Measurements from ENCODE around the gene KRTAP4-9. TPM values are rescaled to one million over a fixed set of nuclear protein-coding genes. Genes with fewer than 3 reads are reported as not detected.
"Not testable (repeated sequence)": the region's sequence is repeated elsewhere in the genome, so short reads cannot be mapped to it uniquely, and the experiment has no call there.

KRTAP4-9 gene
- total and polyA plus RNA-seq, 4 donors, result not detected

GRCh38 chr17:41121742-41122141 lies 16.6 kb downstream of the KRTAP4-9 start:
- Histone ChIP-seq H3K27ac (ENCODE audit: low read depth in 1 of 2, low read length in 1 of 2) (no peak overlapping the region), H3K4me1 (ENCODE audit: control insufficient read depth in 5 of 5, insufficient read depth in 5 of 5, low read length in 5 of 5) (no peaks in the 10 kb centered on the region), H3K9me3 (ENCODE audit: control insufficient read depth in 4 of 4, insufficient read depth in 3 of 4, low read length in 3 of 4) (peaks cover 0 to 3% (median 0%) of the 10 kb centered on the region in 4 donors), H3K27me3 (ENCODE audit: control insufficient read depth in 3 of 3, insufficient read depth in 3 of 3, low read length in 2 of 3) (no peaks in the 10 kb centered on the region), H3K9ac (ENCODE audit: insufficient read depth in 1 of 2, low read length in 2 of 2) (no peak overlapping the region), H3K4me3 (no peak overlapping the region), H3K36me3 (ENCODE audit: control insufficient read depth in 4 of 4, insufficient read depth in 4 of 4, low read length in 4 of 4) (no peaks in the 10 kb centered on the region)
- DNase-seq (no peak), ATAC-seq (ENCODE audit: insufficient read depth, low FRiP score) (no peak)
- no peak for TF ChIP-seq CTCF (IDR thresholded peaks at IDR 0.05; ENCODE audit: control extremely low read depth, extremely low read depth)
- 92 to 98% methylated on average over 2 of the region's 2 CpGs for whole genome bisulfite sequencing, 2 donors

GRCh38 chr17:41123292-41123990 lies 18.3 kb downstream of the KRTAP4-9 start:
- DNase-seq, result not testable (repeated sequence)

DNA sequence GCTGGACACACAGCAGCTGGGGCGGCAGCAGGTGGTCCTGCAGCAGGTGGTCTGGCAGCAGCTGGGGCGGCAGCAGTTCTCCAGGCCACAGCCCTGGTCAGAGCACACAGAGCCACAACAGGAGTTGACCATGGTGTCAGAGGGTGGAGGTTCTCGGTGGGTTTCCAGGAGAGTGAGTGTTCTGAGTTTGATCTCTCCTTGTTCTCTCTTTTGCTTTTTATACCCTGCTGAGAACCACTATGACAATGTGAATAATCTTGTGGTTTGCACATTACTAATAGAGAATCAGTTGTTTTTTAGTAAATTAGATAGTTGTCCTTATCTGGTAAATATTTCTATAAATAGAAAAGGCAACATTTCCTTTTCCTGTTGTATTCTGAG lies 18.8 kb downstream of the KRTAP4-9 start, which contains the start of gene KRTAP4-12:
Gene KRTAP4-12 (minus strand): TSS at position 192 of the 381 bp plus-strand sequence. CDS start 60 bp downstream, at position 132.
- not testable (repeated sequence) for H3K27ac ChIP-seq (ENCODE audit: low read depth in 1 of 2, low read length in 1 of 2); DNase-seq; ATAC-seq (ENCODE audit: insufficient read depth, low FRiP score); H3K9me3 ChIP-seq (ENCODE audit: control insufficient read depth in 4 of 4, insufficient read depth in 3 of 4, low read length in 3 of 4); H3K36me3 ChIP-seq (ENCODE audit: control insufficient read depth in 4 of 4, insufficient read depth in 4 of 4, low read length in 4 of 4); H3K4me1 ChIP-seq (ENCODE audit: control insufficient read depth in 5 of 5, insufficient read depth in 5 of 5, low read length in 5 of 5); H3K9ac ChIP-seq (ENCODE audit: insufficient read depth in 1 of 2, low read length in 2 of 2); H3K4me3 ChIP-seq; H3K27me3 ChIP-seq (ENCODE audit: control insufficient read depth in 3 of 3, insufficient read depth in 3 of 3, low read length in 2 of 3)
- 81% methylated on average over 3 of the region's 3 CpGs for WGBS, 2 donors

More at GRCh38 chr17:41123292-41123990, 18.3 kb downstream of the KRTAP4-9 start:
- H3K36me3 ChIP-seq (ENCODE audit: control insufficient read depth in 4 of 4, insufficient read depth in 4 of 4, low read length in 4 of 4); H3K27me3 ChIP-seq (ENCODE audit: control insufficient read depth in 3 of 3, insufficient read depth in 3 of 3, low read length in 2 of 3); H3K9me3 ChIP-seq (ENCODE audit: control insufficient read depth in 4 of 4, insufficient read depth in 3 of 4, low read length in 3 of 4); H3K4me1 ChIP-seq (ENCODE audit: control insufficient read depth in 5 of 5, insufficient read depth in 5 of 5, low read length in 5 of 5); H3K9ac ChIP-seq (ENCODE audit: insufficient read depth in 1 of 2, low read length in 2 of 2); H3K4me3 ChIP-seq; ATAC-seq (ENCODE audit: insufficient read depth, low FRiP score); H3K27ac ChIP-seq (ENCODE audit: low read depth in 1 of 2, low read length in 1 of 2): not testable (repeated sequence)
- WGBS, 2 donors, result 87 to 88% methylated on average over 12 of the region's 12 CpGs

DNA sequence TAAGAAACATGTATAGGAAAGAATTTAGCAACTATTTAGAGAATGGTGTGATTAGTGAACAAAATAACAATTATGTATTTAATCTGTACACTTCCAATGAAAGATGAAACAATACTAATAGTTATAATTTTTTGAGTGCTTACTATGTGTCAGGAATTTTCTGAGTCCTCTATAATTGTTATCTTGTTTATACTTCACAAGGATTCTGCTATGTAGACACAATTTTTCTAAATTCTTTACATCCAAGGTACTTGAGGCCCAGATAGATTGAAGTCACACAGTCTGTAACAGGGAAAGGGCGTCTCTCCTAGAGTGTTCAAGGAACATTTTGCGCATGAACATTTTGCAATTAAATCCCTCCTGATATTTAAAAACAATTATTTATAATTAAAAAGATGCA lies 19.9 kb downstream of the KRTAP4-9 start:
- no peak overlapping the region for H3K4me3 ChIP-seq
- 73 to 99% methylated on average over 2 of the region's 2 CpGs for WGBS, 2 donors
- H3K9me3 ChIP-seq (ENCODE audit: control insufficient read depth in 4 of 4, insufficient read depth in 3 of 4, low read length in 3 of 4), result peaks cover 0 to 3% (median 0%) of the 10 kb centered on the region in 4 donors
- H3K36me3 ChIP-seq (ENCODE audit: control insufficient read depth in 4 of 4, insufficient read depth in 4 of 4, low read length in 4 of 4), result no peaks in the 10 kb centered on the region
- H3K9ac ChIP-seq (ENCODE audit: insufficient read depth in 1 of 2, low read length in 2 of 2), result no peak overlapping the region
- DNase-seq, result no peak
- no peak overlapping the region for H3K27ac ChIP-seq (ENCODE audit: low read depth in 1 of 2, low read length in 1 of 2)
- no peak for ATAC-seq (ENCODE audit: insufficient read depth, low FRiP score)
- no peak for TF ChIP-seq CTCF (IDR thresholded peaks at IDR 0.05; ENCODE audit: control extremely low read depth, extremely low read depth)
- H3K27me3 ChIP-seq (ENCODE audit: control insufficient read depth in 3 of 3, insufficient read depth in 3 of 3, low read length in 2 of 3), result no peaks in the 10 kb centered on the region
- H3K4me1 ChIP-seq (ENCODE audit: control insufficient read depth in 5 of 5, insufficient read depth in 5 of 5, low read length in 5 of 5), result no peaks in the 10 kb centered on the region
